ENCODE data around the gene PNPO. TPM values are rescaled to one million over a fixed set of nuclear protein-coding genes. Genes with fewer than 3 reads are reported as not detected.

PNPO gene
- total and polyA plus RNA-seq, 2 of the 8 experiments (the other 6 are each of a cell fraction or from before 2014, with no cell fraction given) = 7.0 to 8.1 TPM

DNA sequence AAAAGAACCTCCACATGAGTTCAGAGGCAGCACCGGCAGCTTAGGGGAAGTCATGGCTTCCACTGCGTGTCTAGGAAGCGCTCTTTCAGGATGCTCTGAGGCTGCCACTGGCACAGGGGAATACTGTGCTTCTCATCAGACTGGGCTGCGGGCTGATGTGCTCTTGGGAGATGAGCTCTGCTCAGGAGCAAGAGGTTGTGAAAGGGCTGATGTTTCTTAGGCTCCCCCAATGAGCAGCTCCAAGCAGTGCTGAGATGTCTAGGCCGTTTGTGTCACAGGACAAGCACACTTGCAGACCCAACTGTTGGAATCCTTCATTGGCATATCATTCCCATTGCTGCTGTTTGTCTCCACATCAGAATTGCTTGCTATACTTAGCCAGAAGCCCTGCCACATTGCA lies 41.7 kb upstream of the PNPO start (continued):
- TF ChIP-seq, protein P1, sequence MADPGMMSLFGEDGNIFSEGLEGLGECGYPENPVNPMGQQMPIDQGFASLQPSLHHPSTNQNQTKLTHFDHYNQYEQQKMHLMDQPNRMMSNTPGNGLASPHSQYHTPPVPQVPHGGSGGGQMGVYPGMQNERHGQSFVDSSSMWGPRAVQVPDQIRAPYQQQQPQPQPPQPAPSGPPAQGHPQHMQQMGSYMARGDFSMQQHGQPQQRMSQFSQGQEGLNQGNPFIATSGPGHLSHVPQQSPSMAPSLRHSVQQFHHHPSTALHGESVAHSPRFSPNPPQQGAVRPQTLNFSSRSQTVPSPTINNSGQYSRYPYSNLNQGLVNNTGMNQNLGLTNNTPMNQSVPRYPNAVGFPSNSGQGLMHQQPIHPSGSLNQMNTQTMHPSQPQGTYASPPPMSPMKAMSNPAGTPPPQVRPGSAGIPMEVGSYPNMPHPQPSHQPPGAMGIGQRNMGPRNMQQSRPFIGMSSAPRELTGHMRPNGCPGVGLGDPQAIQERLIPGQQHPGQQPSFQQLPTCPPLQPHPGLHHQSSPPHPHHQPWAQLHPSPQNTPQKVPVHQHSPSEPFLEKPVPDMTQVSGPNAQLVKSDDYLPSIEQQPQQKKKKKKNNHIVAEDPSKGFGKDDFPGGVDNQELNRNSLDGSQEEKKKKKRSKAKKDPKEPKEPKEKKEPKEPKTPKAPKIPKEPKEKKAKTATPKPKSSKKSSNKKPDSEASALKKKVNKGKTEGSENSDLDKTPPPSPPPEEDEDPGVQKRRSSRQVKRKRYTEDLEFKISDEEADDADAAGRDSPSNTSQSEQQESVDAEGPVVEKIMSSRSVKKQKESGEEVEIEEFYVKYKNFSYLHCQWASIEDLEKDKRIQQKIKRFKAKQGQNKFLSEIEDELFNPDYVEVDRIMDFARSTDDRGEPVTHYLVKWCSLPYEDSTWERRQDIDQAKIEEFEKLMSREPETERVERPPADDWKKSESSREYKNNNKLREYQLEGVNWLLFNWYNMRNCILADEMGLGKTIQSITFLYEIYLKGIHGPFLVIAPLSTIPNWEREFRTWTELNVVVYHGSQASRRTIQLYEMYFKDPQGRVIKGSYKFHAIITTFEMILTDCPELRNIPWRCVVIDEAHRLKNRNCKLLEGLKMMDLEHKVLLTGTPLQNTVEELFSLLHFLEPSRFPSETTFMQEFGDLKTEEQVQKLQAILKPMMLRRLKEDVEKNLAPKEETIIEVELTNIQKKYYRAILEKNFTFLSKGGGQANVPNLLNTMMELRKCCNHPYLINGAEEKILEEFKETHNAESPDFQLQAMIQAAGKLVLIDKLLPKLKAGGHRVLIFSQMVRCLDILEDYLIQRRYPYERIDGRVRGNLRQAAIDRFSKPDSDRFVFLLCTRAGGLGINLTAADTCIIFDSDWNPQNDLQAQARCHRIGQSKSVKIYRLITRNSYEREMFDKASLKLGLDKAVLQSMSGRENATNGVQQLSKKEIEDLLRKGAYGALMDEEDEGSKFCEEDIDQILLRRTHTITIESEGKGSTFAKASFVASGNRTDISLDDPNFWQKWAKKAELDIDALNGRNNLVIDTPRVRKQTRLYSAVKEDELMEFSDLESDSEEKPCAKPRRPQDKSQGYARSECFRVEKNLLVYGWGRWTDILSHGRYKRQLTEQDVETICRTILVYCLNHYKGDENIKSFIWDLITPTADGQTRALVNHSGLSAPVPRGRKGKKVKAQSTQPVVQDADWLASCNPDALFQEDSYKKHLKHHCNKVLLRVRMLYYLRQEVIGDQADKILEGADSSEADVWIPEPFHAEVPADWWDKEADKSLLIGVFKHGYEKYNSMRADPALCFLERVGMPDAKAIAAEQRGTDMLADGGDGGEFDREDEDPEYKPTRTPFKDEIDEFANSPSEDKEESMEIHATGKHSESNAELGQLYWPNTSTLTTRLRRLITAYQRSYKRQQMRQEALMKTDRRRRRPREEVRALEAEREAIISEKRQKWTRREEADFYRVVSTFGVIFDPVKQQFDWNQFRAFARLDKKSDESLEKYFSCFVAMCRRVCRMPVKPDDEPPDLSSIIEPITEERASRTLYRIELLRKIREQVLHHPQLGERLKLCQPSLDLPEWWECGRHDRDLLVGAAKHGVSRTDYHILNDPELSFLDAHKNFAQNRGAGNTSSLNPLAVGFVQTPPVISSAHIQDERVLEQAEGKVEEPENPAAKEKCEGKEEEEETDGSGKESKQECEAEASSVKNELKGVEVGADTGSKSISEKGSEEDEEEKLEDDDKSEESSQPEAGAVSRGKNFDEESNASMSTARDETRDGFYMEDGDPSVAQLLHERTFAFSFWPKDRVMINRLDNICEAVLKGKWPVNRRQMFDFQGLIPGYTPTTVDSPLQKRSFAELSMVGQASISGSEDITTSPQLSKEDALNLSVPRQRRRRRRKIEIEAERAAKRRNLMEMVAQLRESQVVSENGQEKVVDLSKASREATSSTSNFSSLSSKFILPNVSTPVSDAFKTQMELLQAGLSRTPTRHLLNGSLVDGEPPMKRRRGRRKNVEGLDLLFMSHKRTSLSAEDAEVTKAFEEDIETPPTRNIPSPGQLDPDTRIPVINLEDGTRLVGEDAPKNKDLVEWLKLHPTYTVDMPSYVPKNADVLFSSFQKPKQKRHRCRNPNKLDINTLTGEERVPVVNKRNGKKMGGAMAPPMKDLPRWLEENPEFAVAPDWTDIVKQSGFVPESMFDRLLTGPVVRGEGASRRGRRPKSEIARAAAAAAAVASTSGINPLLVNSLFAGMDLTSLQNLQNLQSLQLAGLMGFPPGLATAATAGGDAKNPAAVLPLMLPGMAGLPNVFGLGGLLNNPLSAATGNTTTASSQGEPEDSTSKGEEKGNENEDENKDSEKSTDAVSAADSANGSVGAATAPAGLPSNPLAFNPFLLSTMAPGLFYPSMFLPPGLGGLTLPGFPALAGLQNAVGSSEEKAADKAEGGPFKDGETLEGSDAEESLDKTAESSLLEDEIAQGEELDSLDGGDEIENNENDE (IDR thresholded peaks at IDR 0.05; ENCODE audit: insufficient replicate concordance, low read length) = no peak
- no peak for TF ChIP-seq RAD21 (IDR thresholded peaks at IDR 0.05 in 1 of 2, conservative IDR thresholded peaks at IDR 0.05 in 1 of 2; ENCODE audit: low read depth in 2 of 2, low read length in 2 of 2)
- TF ChIP-seq TBP (IDR thresholded peaks at IDR 0.05; ENCODE audit: low read depth, low read length) = no peak
- no peak for TF ChIP-seq EGR1 (IDR thresholded peaks at IDR 0.05; ENCODE audit: borderline replicate concordance, low read depth, low read length)
- no peak for TF ChIP-seq NANOG (IDR thresholded peaks at IDR 0.05; ENCODE audit: insufficient read depth, low read depth, low read length, poor library complexity, severe bottlenecking)
- no peak for TF ChIP-seq SP4 (IDR thresholded peaks at IDR 0.05; ENCODE audit: low read length)
- no peak for TF ChIP-seq TAF1 (IDR thresholded peaks at IDR 0.05; ENCODE audit: low read depth, low read length)
- no peak for TF ChIP-seq RNF2 (IDR thresholded peaks at IDR 0.05; ENCODE audit: borderline replicate concordance, low read depth, low read length, missing control alignments, poor library complexity, severe bottlenecking)
- no peak for TF ChIP-seq JUND (IDR thresholded peaks at IDR 0.05; ENCODE audit: low read length)
- TF ChIP-seq TAF7 (optimal IDR thresholded peaks at IDR 0.05; ENCODE audit: borderline replicate concordance, low read depth, low read length) = no peak

Measured in H1 (cell line).